ENCODE results near the gene PIH1D1.

GRCh38 chr19:49445997-49446396 is 5.6 kb downstream of the PIH1D1 start:
- TF ChIP-seq CTCF (tag by site-specific recombination; IDR thresholded peaks at IDR 0.05) (peak; percentile 10; the same call in 1 of the 2 replicates), ZNF335 (tag by site-specific recombination; conservative IDR thresholded peaks at IDR 0.05) (no peak), ZNF157 (tag by site-specific recombination; IDR thresholded peaks at IDR 0.05) (no peak)
- TF ChIP-seq, protein P1, sequence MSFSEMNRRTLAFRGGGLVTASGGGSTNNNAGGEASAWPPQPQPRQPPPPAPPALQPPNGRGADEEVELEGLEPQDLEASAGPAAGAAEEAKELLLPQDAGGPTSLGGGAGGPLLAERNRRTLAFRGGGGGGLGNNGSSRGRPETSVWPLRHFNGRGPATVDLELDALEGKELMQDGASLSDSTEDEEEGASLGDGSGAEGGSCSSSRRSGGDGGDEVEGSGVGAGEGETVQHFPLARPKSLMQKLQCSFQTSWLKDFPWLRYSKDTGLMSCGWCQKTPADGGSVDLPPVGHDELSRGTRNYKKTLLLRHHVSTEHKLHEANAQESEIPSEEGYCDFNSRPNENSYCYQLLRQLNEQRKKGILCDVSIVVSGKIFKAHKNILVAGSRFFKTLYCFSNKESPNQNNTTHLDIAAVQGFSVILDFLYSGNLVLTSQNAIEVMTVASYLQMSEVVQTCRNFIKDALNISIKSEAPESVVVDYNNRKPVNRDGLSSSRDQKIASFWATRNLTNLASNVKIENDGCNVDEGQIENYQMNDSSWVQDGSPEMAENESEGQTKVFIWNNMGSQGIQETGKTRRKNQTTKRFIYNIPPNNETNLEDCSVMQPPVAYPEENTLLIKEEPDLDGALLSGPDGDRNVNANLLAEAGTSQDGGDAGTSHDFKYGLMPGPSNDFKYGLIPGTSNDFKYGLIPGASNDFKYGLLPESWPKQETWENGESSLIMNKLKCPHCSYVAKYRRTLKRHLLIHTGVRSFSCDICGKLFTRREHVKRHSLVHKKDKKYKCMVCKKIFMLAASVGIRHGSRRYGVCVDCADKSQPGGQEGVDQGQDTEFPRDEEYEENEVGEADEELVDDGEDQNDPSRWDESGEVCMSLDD (tag by site-specific recombination; IDR thresholded peaks at IDR 0.05), result no peak
